Urothelium cell line (cell line): ENCODE measurements around the gene YPEL3.
"Not testable (repeated sequence)": the region's sequence is repeated elsewhere in the genome, so short reads cannot be mapped to it uniquely, and the experiment has no call there.

Source experiments
- DNase-seq: peaks from one replicate; pipeline ENCODE4 v3.0.0; 2011; ENCODE audit warnings: low spot score, mixed read lengths
- FAIRE-seq: peaks from 2 replicates; lab custom pipeline; 2011; peaks lifted over from hg19 to GRCh38; lab: Jason Lieb, UNC

The YPEL3 gene

GRCh38 chr16:30096105-30096861, at the start of gene YPEL3:
Gene YPEL3 (minus strand): TSS chr16:30096213. CDS start chr16:30095482, 731 bp downstream.
- no peak for FAIRE-seq
- peak; percentile 93 for DNase-seq

DNA sequence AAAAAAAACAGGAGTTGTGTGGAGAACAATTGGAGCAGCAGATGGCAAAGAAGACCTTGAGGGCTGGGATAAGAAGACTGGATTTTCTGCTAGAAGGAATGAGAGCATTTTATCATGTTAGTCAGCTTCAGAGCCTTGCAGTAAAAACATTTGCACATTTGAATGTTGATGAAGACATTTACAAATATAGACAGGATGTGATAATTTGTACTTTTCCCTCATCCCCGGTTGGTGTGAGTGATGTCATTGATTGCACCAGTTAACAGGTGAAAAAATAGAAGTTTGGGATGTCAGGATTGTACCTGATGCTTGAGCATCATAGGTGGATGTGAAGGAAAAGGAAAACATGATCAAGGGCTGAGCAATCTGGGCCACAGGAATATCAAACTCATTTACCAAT, 49.6 kb upstream of the YPEL3 start:
- DNase-seq (no peak), FAIRE-seq (no peak)

DNA sequence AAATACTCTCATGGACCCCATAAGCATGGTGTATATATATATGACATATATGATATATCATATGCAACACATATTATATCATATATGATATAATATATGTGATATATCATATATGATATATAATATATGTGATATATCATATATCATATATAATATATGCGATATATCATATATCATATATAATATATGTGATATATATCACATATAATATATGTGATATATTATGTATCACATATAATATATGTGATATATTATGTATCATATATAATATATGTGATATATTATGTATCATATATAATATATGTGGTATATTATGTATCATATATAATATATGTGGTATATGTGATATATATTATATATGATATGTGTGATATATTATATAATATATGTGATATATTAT, 48.9 kb upstream of the YPEL3 start:
- DNase-seq = no peak
- no peak for FAIRE-seq

DNA sequence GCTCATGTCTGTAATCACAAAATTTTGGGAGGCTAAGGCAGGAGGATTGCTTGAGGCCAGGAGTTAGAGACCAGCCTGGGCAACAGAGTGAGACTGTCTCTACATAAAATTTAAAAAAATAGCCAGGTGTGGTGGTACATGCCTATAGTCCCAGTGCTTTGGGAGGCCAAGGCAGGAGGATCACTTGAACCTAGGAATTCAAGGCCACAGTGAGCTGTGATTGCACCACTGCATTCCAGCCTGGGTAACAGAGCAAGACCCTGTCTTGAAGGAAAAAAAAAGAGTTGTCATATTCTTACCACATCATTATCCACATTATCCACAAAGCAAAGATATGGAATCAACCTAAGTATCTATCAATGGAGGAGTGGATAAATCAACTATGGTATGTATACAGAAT, 48.0 kb upstream of the YPEL3 start:
- FAIRE-seq (no peak), DNase-seq (no peak)

DNA sequence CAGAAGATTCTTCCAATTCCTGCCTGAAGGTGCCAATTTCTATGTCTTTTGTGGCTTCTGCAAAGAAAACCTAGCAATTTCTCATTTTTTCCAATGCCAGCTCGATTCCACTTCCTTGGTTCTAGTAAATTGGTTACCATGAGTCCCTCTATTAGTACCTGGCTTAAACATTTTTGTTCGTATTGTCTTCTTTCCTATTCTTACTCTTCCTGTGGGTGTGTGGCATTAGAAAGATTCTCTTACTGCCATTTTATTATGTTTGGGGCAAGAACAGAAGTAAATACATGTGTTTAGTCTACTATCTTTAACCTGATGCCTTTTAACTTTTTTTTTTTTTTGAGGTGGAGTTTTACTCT, 47.3 kb upstream of the YPEL3 start:
- no peak for DNase-seq
- FAIRE-seq = no peak

- no peak for FAIRE-seq
- DNase-seq = no peak
Observed at GRCh38 chr16:30142672-30143346, 46.8 kb upstream of the YPEL3 start.

DNA sequence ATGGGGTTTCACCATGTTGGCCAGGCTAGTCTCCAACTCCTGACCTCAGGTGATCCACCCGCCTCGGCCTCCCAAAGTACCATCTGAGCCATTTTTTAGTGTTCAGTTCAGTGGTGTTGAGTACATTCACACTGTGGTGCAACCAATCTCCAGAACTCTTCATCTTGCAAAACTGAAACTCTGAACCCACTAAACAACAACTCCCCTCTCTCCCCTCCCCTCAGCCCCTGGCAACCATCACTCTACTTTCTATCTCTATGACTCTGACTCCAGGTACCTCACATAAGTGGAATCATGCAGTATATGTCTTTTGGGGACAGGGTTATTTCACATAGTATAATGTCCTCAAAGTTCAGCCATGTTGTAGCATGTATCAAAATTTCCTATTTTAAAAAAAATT, 45.7 kb upstream of the YPEL3 start:
- no peak for FAIRE-seq

GRCh38 chr16:30139583-30140481, 43.8 kb upstream of the YPEL3 start:
- no peak for DNase-seq
- no peak for FAIRE-seq

More for the DNA sequence above, 45.7 kb upstream of the YPEL3 start:
- no peak for DNase-seq

DNA sequence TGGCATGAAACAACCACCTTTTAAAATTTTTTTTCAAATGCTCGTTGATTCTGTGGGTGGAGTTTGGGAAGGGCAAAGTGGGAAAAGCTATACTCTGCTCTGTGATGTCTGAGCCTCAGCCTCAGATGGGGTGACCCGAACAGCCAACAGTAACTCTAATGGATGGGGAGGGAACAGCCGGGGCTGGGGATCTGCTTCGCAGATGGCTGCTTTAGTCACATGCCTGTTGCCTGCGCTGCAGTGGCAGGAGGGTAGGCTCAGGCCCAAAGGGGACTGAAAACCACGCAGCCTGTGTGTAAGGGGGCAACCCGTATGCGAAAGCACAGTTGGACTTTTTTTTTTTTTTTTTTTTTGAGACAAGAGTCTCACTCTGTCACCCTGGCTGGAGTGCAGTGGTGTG, 41.9 kb upstream of the YPEL3 start:
- FAIRE-seq (no peak), DNase-seq (no peak)

DNA sequence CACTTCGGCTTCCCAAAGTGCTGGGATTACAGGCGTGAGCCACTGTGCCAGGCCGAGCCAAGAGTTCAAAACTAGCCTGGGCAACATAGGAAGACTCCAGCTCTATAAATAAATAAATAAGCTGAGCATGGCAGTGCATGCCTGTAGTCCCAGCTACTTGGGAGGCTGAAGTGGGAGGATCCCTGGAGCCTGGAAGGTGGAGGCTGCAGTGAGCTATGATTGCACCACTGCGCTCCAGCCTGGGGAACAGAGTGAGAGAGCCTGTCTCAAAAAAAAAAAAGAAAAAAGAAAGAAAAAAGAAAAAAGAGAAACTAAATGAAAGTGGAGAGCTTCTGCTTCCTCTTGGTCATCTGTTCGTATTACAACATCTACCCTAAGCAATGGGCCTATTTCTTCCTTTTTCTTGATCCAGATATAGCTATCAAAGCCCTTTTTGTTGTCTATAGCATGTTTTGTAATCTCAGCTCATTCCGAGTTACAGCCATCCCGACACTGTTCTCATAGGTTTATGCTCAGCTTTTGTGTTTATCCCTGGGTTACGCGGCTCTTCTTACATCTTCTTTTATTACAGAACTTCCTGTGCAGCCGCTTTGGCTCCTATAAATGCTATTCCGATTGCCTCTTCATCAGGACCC, 41.1 kb upstream of the YPEL3 start:
- DNase-seq (no peak), FAIRE-seq (no peak)

DNA sequence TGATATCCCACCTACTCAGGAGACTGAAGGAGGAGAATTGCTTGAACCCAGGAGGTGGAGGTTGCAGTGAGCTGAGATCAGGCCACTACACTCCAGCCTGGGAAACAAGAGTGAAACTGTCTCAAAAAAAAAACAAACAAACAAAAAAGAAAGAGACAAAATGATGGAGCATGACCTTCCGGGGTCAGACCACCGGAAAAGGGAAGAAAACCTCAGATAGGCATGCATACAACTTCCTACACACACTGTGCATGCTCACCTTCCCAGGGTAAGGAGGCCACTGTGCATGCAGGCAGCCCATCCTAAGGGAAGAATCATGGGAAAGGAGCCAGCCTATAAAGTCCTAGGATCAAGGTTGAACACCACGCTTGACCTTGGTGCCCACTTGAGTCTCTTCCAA, 36.6 kb upstream of the YPEL3 start:
- DNase-seq (no peak), FAIRE-seq (no peak)

DNA sequence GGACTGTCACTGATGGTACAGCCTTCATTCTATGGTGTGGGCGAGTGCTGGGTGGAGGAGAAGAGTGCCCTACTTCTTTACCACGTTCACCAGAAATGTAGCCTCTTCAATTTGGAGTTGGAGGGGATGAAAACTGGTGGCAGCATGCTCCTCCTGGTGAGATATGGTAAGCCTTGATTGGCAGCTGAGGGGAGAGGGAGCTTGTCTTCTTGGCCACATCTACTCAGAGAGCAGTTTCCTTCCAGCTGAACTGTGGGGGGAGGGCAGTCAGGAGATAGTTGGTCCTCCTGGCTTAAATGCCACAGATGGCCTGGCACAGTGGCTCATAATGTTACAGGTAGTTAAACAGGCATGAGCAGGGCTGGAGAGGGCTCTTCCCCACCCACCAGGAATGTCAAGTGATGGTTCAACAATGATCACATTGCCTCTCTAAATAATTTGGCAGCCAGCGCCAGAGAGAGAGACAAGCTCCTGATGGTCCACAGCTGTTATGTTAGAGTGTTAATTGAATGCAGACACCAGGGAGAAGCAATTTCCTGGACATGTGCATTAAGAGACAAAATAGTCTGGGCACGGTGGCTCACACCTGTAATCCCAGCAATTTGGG, 36.0 kb upstream of the YPEL3 start:
- DNase-seq (no peak), FAIRE-seq (no peak)

DNA sequence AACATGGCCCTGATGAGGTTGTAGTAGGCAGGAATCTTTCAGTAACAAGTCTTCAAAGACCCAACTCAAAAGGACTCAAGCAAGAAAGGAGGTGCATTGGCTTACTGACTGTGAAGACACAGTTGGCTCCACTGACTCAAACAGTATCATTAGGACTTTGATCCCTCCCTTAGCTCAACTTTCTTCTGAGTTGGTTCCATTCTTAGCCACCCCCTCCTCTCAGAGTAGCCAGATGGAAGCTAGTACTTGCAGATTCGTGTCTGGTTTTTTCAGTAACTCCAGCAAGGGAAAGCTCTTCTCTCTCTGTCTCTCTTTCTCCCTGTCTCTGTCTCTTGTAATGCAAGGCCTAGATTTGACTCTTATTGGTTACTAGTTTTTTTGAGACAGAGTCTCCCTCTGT, 32.0 kb upstream of the YPEL3 start:
- no peak for FAIRE-seq

GRCh38 chr16:30125690-30126089, 29.7 kb upstream of the YPEL3 start:
- FAIRE-seq, DNase-seq: not testable (repeated sequence)

More for the DNA sequence above, 32.0 kb upstream of the YPEL3 start:
- DNase-seq = no peak

DNA sequence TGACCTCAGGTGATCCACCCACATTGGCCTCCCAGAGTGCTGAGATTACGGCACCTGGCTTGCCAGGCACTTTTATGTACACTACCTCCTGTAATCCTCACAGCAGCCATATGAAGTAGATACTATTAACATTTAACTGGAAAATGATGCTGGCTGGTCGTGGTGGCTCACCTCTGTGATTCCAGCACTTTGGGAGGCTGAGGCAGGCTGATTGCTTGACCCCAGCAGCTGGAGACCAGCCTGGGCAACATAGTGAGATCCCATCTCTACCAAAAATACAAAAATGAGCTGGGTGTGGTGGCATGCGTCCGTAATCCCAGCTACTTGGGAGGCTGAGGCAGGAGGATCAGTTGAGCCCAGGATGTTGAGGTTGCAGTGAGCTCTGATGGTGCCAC, 29.0 kb upstream of the YPEL3 start:
- DNase-seq = no peak
- FAIRE-seq = no peak

DNA sequence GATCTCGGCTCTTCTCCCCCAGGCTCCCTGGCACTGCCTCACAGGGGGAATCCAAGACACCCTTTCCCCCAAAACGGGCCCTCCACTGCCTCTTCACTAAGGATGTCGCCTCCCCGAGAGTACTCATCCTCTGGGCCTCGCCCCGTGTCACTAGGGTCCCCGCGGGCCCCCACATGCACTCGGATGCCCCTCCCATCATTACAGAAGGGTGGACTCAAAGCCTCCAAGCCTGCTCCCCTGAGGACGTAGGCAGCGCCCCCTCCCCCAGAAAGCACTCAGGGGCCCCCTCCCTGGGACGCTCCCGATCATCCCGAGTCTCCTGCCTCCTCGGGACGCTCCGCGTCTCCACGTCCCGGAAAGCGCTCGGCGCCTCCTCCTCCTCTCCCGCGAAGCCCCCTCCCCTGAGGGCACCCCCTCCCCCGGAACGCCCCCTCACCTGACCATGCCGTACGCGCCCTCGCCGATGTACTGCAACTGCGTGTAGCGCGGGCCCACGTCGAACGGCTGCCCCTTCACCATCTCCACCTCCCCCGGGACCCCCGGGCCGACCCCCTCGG, 26.7 kb upstream of the YPEL3 start:
- no peak for FAIRE-seq
- peak; percentile 19 for DNase-seq

DNA sequence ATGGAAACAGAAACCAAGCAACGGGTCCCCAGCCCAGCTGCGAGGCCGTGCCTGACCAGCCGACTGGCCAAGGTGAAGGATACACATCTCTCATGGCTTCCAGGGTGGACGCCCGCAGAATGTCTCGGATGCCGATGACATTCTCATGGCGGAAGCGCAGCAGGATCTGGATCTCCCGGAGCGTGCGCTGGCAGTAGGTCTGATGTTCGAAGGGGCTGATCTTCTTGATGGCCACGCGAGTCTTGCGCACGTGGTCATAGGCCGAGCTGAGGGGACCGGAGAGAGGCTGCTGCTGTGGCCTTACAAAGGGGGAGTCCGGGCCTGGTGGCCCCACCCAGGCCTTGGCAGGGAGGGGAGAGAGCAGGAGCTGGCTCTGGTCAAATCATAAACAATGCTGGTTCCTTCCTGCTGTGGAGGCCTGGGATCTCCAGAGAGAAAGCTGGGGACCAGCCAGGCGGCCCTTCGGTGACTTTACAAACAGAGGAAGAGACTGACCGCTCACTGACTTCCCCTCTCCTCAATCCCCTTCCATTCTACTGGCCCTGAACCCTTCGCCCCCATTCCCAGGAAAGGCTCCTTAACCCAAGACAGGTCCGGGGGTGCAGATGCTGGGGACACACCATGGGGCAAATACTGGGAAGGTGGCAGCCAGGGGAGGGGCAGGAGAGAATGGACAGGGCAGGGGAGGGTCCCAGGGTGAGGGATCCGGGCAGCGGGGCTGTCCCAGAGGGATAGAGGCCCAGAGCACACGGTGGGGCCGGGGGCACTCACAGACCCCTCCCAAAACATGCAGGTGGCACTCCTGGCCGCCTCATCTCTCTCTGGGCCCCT, 25.9 kb upstream of the YPEL3 start:
- FAIRE-seq (no peak), DNase-seq (no peak)

DNA sequence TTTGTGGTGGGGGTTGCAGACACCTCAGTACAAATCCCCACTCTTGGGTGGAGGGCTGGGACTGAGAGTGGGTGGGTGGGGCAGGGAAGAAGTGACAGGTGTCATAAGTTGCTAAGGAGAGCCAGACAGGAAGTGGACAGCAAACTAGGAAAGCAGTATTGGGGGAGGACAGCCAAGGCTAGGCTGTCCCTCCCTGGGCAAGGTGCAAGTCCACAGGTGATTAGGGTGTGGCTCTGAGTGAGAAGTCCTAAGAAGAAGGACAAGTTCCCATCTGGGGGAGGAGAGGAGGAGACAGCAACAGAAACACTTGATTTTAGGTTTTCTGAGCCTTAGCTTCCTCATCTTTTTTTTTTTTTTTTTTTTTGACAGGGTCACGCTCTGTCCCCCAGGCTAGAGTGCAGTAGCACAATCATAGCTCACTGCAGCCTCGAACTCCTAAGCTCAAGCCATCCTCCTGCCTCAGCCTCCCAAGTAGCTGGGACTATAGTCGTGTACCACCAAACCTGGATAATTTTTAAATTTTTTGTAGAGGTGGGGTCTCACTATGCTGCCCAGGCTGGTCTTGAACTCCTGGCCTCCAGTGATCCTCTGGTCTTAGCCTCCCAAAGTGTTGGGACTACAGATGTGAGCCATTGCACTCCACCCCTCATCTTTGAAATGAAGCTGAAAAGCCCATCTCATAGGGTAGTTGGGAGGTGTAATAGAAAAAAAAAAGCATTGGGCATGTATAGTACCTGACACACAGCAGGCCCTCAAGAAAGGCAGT, 24.5 kb upstream of the YPEL3 start:
- DNase-seq = no peak
- FAIRE-seq = no peak

- FAIRE-seq = no peak
Observed at GRCh38 chr16:30119428-30119827, 23.4 kb upstream of the YPEL3 start.

More at GRCh38 chr16:30119428-30119827, 23.4 kb upstream of the YPEL3 start:
- no peak for DNase-seq
